HG02678 (cell line): ENCODE measurements around the gene SERTAD3.
"Not testable (repeated sequence)": the region's sequence is repeated elsewhere in the genome, so short reads cannot be mapped to it uniquely, and the experiment has no call there.

Experiments used
- ATAC-seq: cut with Tn5 transposase; IDR thresholded peaks from one replicate; pipeline ENCODE4 v1.9.1; 2021; ENCODE audit warnings: mild to moderate bottlenecking, moderate library complexity; ENCODE audit not compliant: unreplicated experiment

The SERTAD3 gene

GRCh38 chr19:40428197-40428596 is 15.9 kb downstream of the SERTAD3 start:
- ATAC-seq, result not testable (repeated sequence)

DNA sequence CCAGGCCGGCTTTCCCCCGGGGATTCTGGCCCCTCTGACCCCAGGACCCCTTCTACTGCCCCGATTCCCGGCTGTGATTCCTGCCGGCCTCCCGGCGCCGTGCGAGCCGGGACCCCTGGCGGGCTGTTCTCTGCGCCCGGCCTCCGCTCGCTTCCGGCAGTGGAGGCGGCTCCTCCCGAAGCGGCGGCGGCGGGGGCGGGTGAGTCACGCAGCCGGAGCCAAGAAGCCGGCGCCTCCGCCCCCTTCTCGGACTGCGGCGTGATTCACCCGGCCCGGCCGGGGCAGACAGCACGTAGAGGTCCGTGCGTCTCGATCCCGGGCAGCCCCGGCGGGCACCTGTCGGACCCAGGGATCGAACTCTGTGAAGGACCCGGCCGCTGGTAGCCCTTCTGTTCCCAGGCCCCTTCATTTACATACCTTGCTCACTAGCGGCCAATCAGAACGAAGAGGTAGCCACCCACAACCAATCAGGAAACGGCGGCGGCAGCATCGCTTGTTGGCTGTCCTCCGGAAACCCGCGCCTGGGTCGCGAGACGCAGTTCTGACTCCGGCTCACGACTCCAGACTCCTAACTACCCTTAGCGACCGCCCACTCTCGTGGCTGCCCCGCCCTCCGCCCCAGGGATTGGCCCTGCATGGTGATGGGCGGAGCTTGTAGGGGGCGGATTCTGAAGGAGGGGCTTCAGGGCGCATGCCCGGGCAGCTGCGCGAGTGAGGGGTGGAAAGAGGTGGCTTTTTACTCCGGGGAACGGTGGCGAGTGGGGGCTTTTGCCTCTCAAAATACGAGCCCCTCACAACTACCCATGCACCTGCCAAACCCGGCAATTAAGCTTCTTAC is 18.5 kb downstream of the SERTAD3 start, which contains the start of gene SERTAD1:
Gene SERTAD1, minus strand, starts transcription at position 543 of the 838 bp plus-strand sequence. CDS start 2,446 bp downstream, outside the sequence.
- peak; percentile 87 for ATAC-seq

DNA sequence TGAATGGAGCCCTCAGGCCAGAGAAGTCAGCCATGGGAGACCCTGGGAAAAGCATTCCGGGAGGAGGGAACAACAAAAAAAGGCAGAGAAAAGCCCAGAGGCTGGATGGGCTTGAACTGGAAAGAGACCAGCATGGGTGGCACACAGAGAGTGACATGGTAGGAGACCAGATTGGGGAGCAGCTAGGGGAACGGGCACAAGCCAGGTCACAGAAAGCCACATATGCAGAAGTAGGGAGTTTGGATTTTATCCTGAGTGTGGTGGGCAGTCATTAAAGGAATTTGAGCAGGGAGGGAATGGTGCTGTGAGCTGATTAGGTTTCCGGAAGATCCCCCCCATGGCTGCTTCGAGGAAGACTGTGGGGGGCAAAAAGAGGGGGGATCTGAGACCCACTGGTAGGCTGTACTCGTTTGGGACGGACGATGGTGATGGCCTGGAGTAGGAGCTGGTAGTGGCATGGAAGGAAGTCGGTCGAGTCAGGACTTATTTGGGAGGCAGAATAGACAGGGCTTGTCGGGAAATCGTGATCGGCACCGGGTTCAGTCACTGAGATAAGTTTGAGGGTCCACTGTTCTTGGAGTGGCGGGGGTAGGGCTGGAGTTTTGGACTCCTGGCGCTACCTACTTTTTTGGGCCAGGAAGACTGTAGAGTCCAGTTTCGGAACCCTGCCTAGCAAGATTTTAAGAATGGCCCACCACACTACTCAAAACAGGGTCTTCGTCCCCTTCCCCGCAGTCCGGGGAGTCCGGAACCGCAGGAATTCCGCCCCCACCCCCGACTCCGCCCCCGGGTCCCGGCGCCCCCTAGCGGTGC is 19.3 kb downstream of the SERTAD3 start:
- ATAC-seq, result no peak

- ATAC-seq, result no peak
Measured at GRCh38 chr19:40423938-40424337, 20.2 kb downstream of the SERTAD3 start.

DNA sequence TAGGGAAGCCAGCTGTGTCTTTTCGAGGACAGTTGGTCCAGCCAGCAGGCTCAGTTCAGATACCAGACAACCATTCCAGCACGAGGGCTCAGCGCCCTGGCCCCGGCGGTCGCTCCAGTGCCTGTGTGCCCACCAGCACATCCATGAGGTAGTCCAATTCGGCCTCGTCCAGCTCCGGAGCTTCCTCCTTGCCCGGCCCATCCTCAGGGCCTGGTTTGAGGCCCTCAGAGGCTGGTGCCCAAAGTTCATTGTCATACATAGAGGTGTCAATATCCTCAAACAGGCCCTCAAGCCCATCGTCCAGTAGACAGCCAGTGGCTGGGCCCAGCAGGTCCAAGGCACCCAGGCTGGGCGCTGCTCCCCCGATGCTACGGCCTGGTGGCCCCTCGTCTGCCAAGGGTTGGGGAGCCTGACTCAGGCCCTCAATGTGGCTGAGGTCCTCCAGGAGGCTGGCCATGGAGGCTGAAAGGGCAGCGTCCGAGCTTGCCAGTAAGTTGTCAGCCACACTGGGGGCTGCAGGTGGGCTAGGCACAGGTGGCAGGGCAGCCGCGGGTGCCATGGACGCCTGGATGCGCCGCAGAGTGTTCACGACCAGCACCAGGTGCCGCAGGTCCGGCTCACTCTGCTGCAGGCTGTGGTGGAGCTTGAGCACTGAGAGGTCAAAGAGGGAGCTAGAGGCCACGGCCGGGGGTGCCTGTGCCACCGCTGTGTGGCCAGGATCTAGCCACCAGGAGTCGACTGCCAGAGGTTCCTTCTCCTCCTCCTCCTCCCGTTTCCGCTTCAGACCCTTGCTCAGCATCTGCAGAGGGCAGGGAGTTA is 21.2 kb downstream of the SERTAD3 start:
- no peak for ATAC-seq

DNA sequence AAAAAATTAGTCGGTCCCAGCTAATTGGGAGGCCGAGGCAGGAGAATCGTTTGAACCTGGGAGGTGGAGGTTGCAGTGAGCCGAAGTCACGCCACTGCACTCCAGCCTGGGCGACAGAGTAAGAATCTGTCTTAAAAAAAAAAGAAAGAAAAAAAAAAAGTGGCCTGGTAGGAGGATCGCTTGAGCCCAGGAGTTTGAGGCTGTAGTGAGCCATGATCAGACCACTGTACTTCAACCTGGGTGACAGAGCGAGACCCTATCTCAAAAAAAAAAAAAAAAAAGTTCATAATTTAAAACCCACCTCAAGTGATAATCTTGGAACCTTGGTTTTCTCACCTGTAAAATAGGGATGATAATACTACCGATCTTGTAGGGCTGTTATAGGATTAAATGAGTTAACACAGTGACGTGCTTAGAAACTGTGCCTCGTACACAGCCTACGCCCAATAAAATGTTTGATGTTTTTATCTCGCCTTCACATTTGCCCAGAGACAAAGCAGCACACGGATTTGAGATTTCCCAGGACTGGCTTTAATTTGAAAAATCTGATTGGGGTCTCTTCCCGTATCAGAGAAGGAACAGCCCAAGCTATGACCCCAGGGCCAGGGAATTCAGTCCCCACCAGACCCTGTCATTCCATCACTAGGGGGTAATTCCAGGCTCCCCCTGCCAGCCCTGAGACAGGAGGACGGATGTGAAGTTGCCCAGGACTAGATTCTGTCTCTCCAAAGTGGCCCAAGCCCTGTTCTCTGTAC is 22.0 kb downstream of the SERTAD3 start:
- no peak for ATAC-seq

DNA sequence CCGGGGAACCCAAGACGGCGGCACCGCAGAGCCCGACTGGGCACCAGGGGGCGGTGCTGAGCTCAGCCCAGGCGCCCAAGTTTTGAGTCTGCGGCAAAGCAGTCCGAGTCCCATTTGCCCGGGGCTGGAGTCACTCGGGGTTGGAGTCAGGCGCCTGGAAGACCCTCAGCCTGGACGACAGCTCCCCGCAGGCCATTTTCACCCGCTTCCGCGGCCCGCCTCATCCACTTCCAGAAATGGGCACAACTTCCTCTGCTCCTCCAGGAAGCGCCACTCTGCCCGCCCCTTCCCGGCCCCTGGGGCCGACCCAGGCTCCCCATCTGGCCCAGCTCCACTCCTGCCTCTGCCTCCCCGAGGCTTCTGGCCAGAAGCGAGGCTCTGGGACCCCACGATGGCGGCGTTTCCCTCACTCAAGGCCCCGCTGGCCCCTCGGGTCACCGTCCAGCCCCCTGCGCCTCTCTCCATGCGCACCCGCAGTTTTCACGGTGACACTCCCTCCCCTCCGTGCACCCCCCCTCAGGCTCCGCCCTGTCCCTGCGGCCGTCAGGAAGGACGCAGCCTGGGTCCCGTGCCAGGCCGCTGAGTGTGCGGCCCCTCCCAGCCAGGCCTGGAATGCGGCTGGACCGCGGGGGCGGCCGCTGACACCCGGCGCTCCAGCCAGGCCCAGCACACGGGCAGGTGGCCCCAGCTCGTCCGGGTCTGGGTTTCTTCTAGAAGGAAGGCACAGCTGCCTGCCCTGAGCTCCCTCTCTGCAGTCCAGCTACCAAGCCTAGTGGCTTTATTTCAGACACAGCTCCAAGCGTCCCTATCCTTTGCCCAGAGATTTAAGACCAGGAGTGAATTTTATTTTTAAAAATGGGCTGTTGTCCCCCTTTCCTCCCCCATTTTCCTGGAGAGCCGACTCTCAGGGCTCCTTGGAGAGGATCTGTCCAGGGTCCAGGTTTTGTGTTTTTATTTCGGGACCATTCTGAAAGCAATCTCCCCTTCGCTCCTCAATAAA is 23.1 kb downstream of the SERTAD3 start:
- ATAC-seq, result peak; percentile 43

DNA sequence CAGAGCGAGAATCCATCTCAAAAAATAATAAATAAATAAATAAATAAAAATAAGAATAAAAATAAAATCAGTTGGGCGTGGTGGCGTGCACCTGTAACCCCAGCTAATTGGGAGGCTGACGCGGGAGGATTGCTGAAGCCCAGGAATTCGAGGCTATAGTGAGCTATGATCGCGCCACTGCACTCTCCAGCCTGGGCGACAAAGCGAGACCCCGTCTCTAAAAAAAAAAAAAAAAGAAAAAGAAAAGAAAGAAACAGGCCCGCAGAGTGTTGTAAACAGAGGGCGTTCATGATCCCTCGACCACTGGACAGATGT is 23.7 kb downstream of the SERTAD3 start:
- ATAC-seq, result no peak

GRCh38 chr19:40419780-40420179 is 24.4 kb downstream of the SERTAD3 start:
- no peak for ATAC-seq

DNA sequence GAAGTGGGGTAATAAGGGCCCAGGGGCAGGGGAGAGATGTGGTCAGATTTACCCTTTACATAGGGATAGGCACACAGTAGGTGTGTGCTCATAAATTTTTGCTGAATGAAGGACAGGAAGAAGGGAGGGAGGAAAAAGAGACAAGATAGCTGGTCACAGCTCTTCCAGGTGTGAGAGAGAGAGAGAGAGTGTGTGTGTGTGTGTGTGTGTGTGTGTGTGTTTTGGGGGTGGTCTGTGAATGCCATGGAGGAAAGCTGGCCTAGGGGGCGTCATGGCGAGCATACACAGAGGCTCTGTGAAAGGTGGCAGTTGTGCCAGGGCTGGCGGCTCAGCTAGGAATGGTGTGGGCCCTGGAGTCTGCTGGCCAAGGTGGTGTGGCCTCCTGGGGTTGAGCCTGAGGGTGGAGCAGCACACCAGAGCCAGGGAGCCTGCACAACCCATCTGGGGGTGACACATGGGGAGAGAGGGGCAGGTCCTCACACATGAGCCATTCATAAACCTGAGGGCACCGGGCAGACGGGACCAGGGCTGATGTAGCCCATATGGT is 25.0 kb downstream of the SERTAD3 start:
- ATAC-seq, result no peak

GRCh38 chr19:40418040-40418439 is 26.1 kb downstream of the SERTAD3 start:
- ATAC-seq, result no peak

GRCh38 chr19:40417643-40417981 is 26.5 kb downstream of the SERTAD3 start:
- ATAC-seq, result no peak

GRCh38 chr19:40416918-40417642 is 27.1 kb downstream of the SERTAD3 start:
- no peak for ATAC-seq

DNA sequence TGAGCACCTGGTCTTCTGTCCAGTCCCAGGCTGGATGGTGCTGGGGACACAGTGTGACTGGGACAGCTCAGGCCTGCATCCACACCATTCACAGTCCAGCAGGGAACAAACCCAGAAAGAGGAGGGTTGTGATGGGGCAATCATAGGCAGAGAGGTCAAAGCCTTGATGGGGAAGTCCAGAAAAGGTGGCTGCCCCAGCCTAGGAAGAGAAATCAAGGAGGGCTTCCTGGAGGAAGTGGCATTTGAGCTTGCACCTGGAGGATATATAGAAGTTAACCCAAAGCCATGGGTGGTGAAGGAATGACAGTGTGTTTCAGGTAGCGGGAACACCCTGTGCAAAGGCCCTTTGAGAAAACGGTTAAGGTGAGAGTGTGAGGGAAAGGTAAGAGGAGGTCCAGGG is 28.4 kb downstream of the SERTAD3 start:
- no peak for ATAC-seq

DNA sequence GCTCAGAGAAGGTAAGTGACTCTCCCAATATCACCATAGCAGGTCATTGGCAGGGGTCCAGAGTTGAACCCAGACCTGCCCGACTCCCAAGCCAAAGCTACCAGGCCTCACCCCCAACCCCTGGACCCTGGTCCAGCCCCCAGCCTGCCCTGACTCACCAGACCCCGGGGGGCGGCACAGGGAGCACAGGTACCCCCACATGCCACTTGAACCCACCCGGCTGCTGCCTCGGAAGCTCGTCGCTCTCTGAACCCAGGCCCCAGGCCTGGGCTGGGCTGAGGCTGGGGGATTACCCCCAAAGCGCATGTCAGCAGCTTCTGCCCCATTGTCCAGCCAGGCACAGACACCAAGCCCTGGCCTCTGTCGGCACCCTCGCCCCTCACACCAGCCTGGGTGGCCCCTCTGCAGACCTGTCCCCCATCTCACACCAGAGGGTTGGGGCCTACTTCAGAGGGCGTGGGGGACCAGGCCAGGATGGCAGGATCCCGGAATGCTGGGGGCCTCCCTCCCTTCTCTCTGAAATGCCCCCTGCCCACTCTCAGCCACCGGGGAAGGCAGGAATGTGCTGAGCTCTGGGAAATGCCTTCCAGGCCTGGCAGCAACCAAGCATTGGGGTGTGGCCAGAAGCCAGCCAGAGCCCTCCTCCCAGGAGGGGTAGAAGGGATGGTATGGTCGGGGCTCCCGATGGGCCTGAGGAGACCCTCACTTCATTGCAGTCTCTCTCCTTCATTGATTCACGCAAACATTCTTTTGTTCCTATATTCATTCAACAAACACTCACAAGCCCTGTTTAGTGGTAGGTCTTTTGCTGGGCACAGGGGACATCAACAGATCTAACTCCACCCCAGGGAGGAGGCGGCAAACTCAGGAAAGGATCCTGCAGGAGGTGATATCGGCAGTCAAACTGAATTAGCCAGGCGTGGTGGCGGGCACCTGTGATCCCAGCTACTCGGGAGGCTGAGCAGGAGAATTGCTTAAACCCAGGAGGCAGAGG is 29.3 kb downstream of the SERTAD3 start:
- ATAC-seq, result no peak

DNA sequence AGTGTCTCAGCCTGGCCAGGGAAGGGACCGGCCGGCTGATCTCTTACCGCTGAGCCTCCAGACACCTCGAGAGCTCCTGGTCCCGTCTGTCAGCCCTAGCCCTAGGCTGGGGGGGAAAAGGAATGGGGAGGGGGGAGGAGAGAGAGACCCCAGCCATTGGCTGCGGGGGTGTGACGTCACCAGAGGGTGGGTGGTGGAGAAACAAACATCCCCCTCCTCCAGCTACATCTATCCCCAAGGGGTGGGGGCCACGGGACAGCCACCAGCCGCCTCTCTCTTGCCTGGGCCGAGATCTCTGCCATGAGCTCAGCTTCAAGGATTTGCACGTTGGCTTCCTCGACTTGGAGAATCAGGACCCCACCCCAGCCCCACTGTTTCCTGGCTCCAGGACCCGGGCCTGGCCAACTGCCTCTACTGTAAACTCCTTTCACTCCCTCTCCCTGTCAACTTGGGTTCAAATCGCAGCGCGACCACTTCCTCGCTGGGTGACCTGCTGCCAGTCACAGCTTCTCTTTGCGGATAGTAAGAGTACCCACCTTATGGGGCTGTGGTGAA is 30.8 kb downstream of the SERTAD3 start, which contains the start of gene PRX:
Gene PRX, minus strand, starts transcription at position 88 of the 555 bp plus-strand sequence. CDS start 5,446 bp downstream, outside the sequence.
- no peak for ATAC-seq

- ATAC-seq, result no peak
Measured at GRCh38 chr19:40412866-40413265, 31.3 kb downstream of the SERTAD3 start.
